ENCODE data around the gene CLASP1.

DNA sequence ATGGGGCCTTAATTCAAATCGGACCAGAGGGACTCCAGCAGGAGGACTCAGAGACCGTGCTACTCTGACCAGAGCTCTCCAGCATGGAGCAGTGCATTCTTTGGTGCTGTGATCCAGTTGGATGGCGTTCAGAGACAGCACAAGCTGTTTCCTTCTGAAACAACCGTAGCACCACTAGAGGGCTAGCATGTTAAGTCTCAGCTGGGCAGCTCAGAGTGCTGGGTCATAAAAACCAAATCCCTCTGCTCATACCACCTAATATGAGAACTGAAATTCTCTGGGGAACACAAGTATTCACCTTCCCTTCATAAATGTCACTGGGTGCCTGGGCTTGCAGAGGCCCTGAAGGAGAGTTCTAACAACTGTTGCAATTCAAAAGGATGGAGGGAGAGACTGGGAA lies 266.5 kb downstream of the CLASP1 start:
- TF ChIP-seq, protein P1, sequence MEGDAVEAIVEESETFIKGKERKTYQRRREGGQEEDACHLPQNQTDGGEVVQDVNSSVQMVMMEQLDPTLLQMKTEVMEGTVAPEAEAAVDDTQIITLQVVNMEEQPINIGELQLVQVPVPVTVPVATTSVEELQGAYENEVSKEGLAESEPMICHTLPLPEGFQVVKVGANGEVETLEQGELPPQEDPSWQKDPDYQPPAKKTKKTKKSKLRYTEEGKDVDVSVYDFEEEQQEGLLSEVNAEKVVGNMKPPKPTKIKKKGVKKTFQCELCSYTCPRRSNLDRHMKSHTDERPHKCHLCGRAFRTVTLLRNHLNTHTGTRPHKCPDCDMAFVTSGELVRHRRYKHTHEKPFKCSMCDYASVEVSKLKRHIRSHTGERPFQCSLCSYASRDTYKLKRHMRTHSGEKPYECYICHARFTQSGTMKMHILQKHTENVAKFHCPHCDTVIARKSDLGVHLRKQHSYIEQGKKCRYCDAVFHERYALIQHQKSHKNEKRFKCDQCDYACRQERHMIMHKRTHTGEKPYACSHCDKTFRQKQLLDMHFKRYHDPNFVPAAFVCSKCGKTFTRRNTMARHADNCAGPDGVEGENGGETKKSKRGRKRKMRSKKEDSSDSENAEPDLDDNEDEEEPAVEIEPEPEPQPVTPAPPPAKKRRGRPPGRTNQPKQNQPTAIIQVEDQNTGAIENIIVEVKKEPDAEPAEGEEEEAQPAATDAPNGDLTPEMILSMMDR (IDR thresholded peaks at IDR 0.05; ENCODE audit: low read length) = no peak; the same call in 1 of the 2 replicates
- no peak for TF ChIP-seq EZH2 (IDR thresholded peaks at IDR 0.05; ENCODE audit: borderline replicate concordance, low read length)

All from OCI-LY1 (cell line).